ENCODE data around the gene GALNS. TPM values are rescaled to one million over a fixed set of nuclear protein-coding genes. Genes with fewer than 3 reads are reported as not detected.
A peak's percentile ranks its signal among the peaks of the same experiment; 100 is the strongest.

GALNS gene
- total and polyA plus RNA-seq, 2 of the 13 experiments (the other 11 are each of a cell fraction or from before 2014, with no cell fraction given) = 9.2 to 9.8 TPM

DNA sequence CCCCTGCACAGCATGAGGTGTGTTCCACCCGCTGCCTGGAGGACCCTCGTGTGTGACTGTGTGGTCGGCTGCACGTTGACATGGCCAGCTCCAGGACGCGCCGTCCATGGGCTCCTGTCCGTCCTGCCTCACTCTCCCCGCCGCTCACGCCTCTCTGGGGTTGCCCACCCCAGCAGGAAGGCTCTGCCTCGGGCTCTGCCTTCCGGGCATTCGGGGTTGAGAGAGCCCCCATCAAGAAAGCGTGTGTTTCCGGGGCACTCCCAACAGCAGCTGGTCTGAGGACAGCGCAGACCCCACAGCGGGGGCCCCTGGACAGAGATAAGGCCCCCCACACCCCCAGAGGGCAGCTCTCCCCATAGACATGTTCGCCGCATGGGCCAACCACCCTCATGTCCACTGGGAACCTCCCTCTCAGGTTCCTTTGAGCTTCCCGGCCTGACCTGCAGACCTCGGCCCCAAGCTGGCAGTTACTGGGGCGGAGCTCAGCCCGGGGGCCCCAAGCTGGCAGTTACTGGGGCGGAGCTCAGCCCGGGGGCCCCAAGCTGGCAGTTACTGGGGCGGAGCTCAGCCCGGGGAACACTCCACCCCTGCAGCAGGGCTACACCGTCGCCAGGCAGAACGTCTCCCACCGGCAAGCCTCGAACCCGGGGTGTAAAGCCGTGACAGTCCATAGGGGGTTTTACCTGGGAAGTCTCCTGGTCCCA lies 63.3 kb downstream of the GALNS start (continued):
- TF ChIP-seq, protein P1, sequence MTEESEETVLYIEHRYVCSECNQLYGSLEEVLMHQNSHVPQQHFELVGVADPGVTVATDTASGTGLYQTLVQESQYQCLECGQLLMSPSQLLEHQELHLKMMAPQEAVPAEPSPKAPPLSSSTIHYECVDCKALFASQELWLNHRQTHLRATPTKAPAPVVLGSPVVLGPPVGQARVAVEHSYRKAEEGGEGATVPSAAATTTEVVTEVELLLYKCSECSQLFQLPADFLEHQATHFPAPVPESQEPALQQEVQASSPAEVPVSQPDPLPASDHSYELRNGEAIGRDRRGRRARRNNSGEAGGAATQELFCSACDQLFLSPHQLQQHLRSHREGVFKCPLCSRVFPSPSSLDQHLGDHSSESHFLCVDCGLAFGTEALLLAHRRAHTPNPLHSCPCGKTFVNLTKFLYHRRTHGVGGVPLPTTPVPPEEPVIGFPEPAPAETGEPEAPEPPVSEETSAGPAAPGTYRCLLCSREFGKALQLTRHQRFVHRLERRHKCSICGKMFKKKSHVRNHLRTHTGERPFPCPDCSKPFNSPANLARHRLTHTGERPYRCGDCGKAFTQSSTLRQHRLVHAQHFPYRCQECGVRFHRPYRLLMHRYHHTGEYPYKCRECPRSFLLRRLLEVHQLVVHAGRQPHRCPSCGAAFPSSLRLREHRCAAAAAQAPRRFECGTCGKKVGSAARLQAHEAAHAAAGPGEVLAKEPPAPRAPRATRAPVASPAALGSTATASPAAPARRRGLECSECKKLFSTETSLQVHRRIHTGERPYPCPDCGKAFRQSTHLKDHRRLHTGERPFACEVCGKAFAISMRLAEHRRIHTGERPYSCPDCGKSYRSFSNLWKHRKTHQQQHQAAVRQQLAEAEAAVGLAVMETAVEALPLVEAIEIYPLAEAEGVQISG (CRISPR knock-in tag; IDR thresholded peaks at IDR 0.05) = 0 out of 2 replicates have a peak, but pooled peaks have one; percentile 22
- TF ChIP-seq, protein P2, sequence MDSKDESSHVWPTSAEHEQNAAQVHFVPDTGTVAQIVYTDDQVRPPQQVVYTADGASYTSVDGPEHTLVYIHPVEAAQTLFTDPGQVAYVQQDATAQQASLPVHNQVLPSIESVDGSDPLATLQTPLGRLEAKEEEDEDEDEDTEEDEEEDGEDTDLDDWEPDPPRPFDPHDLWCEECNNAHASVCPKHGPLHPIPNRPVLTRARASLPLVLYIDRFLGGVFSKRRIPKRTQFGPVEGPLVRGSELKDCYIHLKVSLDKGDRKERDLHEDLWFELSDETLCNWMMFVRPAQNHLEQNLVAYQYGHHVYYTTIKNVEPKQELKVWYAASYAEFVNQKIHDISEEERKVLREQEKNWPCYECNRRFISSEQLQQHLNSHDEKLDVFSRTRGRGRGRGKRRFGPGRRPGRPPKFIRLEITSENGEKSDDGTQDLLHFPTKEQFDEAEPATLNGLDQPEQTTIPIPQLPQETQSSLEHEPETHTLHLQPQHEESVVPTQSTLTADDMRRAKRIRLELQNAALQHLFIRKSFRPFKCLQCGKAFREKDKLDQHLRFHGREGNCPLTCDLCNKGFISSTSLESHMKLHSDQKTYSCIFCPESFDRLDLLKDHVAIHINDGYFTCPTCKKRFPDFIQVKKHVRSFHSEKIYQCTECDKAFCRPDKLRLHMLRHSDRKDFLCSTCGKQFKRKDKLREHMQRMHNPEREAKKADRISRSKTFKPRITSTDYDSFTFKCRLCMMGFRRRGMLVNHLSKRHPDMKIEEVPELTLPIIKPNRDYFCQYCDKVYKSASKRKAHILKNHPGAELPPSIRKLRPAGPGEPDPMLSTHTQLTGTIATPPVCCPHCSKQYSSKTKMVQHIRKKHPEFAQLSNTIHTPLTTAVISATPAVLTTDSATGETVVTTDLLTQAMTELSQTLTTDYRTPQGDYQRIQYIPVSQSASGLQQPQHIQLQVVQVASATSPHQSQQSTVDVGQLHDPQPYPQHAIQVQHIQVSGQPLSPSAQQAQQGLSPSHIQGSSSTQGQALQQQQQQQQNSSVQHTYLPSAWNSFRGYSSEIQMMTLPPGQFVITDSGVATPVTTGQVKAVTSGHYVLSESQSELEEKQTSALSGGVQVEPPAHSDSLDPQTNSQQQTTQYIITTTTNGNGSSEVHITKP (CRISPR knock-in tag; IDR thresholded peaks at IDR 0.05; ENCODE audit: low read depth) = peak; percentile 89
- TF ChIP-seq ZNF605 (CRISPR knock-in tag; IDR thresholded peaks at IDR 0.05) (no peak), SP1 (IDR thresholded peaks at IDR 0.05) (no peak), SP1 (CRISPR knock-in tag; IDR thresholded peaks at IDR 0.05) (peak; percentile 51), HOXA9 (CRISPR knock-in tag; IDR thresholded peaks at IDR 0.05; ENCODE audit: borderline replicate concordance) (0 out of 2 replicates have a peak, but pooled peaks have one; percentile 30), ZNF556 (CRISPR knock-in tag; IDR thresholded peaks at IDR 0.05; ENCODE audit: borderline replicate concordance) (peak; percentile 68; the same call in 1 of the 2 replicates), ZNF292 (CRISPR knock-in tag; IDR thresholded peaks at IDR 0.05; ENCODE audit: borderline replicate concordance, low read depth) (peak; percentile 62; the same call in 1 of the 2 replicates), GATAD2A (CRISPR knock-in tag; IDR thresholded peaks at IDR 0.05) (peak; percentile 50), PITX1 (CRISPR knock-in tag; IDR thresholded peaks at IDR 0.05) (0 out of 2 replicates have a peak, but pooled peaks have one; percentile 25), TBX2 (CRISPR knock-in tag; IDR thresholded peaks at IDR 0.05; ENCODE audit: borderline replicate concordance) (peak; percentile 51; the same call in 1 of the 2 replicates), SRY (CRISPR knock-in tag; IDR thresholded peaks at IDR 0.05) (peak; percentile 47; the same call in 1 of the 2 replicates)
- TF ChIP-seq, protein P3, sequence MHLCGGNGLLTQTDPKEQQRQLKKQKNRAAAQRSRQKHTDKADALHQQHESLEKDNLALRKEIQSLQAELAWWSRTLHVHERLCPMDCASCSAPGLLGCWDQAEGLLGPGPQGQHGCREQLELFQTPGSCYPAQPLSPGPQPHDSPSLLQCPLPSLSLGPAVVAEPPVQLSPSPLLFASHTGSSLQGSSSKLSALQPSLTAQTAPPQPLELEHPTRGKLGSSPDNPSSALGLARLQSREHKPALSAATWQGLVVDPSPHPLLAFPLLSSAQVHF (CRISPR knock-in tag; IDR thresholded peaks at IDR 0.05) = no peak
- TF ChIP-seq, protein P4, sequence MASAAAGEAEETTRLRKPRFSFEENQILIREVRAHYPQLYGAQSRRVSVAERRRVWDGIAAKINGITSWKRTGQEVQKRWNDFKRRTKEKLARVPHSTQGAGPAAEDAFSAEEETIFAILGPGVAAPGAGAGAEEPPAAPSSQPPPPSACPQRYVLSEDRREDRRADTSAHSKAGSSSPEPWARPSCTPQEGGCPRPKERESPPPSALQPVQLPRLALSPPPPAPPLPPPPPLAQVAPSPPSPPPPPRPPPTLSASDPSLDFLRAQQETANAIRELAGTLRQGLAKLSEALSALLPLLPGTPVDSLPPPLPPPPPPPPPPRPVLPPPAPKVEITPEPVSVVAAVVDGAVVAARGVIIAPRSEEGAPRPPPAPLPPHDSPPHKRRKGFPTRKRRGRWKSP (CRISPR knock-in tag; IDR thresholded peaks at IDR 0.05) = no peak
- TF ChIP-seq, protein P5, sequence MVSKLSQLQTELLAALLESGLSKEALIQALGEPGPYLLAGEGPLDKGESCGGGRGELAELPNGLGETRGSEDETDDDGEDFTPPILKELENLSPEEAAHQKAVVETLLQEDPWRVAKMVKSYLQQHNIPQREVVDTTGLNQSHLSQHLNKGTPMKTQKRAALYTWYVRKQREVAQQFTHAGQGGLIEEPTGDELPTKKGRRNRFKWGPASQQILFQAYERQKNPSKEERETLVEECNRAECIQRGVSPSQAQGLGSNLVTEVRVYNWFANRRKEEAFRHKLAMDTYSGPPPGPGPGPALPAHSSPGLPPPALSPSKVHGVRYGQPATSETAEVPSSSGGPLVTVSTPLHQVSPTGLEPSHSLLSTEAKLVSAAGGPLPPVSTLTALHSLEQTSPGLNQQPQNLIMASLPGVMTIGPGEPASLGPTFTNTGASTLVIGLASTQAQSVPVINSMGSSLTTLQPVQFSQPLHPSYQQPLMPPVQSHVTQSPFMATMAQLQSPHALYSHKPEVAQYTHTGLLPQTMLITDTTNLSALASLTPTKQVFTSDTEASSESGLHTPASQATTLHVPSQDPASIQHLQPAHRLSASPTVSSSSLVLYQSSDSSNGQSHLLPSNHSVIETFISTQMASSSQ (IDR thresholded peaks at IDR 0.05; ENCODE audit: low read depth) = no peak
- TF ChIP-seq, protein P5 (CRISPR knock-in tag; IDR thresholded peaks at IDR 0.05; ENCODE audit: borderline replicate concordance) = peak; percentile 29; the same call in 1 of the 2 replicates
